DMS53 (cell line): Measurements from ENCODE around the gene GOLGA6L4.
"Not testable (repeated sequence)": the region's sequence is repeated elsewhere in the genome, so short reads cannot be mapped to it uniquely, and the experiment has no call there.

Experiments
- DNase-seq: peaks from one replicate; lab custom pipeline; 2025; lab: John Stamatoyannopoulos, UW

The GOLGA6L4 gene

GRCh38 chr15:84235573-84235972 lies at the start of gene GOLGA6L4:
Gene GOLGA6L4, plus strand, starts transcription at chr15:84235773. Its CDS starts 62 bp downstream, at chr15:84235835.
- DNase-seq = not testable (repeated sequence)

GRCh38 chr15:84192982-84193381 lies 42.6 kb upstream of the GOLGA6L4 start:
- not testable (repeated sequence) for DNase-seq

- not testable (repeated sequence) for DNase-seq
Measured at GRCh38 chr15:84195603-84196002, 40.0 kb upstream of the GOLGA6L4 start.

- DNase-seq = not testable (repeated sequence)
Measured at GRCh38 chr15:84196530-84197188, 38.9 kb upstream of the GOLGA6L4 start.

GRCh38 chr15:84199865-84200264 lies 35.7 kb upstream of the GOLGA6L4 start:
- DNase-seq = not testable (repeated sequence)

- not testable (repeated sequence) for DNase-seq
Measured at GRCh38 chr15:84246441-84246840, 10.9 kb downstream of the GOLGA6L4 start.
